Stimulated activated CD4-positive, alpha-beta T cell treated with anti-CD3 and anti-CD28 coated beads, Interleukin-15, amount 100 ng/mL, for 24 hours (primary cell): ENCODE measurements around the gene OMP.

Experiments
- DNase-seq: peaks from one replicate; pipeline ENCODE4 v3.0.0-alpha.2; 2020

OMP gene

GRCh38 chr11:77144196-77144856 is 41.7 kb downstream of the OMP start:
- DNase-seq: no peak

DNA sequence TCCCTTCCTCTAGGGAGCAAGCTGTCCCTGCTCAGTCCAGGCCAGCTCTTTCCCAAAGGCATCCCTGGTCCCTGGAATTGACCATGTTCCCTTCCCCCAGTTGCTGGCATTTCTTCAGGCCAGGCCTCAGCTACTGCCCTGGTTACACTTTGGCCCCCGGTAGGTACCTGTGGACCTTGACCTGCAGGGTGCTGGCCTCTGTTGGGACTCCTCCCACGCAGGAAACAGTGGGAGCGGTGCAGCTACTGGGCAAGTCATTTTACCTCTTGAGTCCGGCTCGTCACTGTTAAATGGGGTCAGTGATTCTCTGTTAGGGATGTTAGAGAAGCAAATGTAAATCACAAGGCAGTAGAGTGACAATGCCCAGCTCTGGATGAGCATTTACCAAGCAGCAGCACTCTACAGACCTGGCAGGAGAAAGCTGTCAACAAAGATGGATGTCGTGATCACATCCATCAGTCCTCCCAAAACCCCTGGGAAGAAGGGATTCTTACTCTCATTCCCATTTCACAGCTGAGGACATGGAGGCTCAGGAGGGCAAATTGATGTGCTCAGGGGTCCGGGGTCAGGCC is 42.3 kb downstream of the OMP start:
- DNase-seq: no peak

DNA sequence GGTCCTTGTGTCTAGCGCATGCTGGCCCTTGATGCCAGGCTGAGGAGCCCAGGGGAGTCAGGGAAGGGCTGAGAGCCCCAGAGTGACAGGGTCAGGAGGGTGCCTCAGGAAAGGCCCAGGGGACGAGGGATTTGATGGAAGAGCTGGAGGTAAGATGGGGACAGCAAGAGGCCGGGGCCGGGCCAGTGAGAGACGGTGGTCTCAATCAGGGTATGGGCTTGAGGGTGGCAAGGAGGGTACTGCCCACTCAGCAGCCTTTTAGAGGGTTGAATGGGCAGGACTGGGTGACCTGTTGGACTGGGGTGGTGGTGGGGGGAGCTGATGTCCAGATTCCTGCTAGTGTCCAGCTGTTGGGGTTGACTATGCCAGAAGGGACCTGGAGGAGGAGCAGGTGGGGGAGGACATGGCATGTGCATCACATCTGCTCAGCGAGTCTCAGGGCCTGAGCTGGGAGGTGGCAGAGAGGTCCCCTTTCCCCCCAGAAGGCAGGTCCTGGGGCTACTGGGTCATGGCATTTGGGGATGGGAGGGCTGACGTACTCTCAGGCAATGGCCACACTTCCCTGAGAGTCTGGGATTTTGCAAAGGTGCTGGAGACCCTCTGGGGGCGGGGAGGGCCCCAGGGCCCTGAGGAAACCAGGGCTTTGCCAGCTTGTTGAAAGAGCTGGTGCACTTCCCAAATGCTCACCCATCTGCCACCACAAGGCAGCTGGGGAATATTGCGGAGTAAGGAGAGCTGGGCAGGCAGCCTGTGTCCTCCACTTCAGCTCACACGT is 43.8 kb downstream of the OMP start:
- DNase-seq: no peak

DNA sequence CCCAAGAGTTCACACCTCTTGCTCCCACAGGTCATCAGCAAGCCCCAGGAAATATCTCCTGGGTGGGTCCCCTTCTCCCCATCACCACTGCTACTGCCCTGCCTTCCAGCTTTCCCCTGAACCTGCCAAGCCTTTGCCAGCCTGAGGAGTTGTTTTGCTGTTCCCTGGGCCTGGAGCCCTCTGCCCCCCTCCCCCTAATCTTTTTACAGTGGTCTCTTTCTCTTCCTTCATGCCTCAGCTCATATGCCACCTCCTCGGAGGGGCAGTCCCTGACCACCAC is 44.3 kb downstream of the OMP start:
- no peak for DNase-seq

GRCh38 chr11:77147668-77148321 is 45.2 kb downstream of the OMP start:
- DNase-seq: peak; percentile 35

GRCh38 chr11:77148963-77149715 is 46.5 kb downstream of the OMP start:
- DNase-seq: no peak

GRCh38 chr11:77149716-77150392 is 47.2 kb downstream of the OMP start:
- no peak for DNase-seq

- DNase-seq: no peak
These were observed 48.2 kb downstream of the OMP start for GRCh38 chr11:77150836-77151235.

DNA sequence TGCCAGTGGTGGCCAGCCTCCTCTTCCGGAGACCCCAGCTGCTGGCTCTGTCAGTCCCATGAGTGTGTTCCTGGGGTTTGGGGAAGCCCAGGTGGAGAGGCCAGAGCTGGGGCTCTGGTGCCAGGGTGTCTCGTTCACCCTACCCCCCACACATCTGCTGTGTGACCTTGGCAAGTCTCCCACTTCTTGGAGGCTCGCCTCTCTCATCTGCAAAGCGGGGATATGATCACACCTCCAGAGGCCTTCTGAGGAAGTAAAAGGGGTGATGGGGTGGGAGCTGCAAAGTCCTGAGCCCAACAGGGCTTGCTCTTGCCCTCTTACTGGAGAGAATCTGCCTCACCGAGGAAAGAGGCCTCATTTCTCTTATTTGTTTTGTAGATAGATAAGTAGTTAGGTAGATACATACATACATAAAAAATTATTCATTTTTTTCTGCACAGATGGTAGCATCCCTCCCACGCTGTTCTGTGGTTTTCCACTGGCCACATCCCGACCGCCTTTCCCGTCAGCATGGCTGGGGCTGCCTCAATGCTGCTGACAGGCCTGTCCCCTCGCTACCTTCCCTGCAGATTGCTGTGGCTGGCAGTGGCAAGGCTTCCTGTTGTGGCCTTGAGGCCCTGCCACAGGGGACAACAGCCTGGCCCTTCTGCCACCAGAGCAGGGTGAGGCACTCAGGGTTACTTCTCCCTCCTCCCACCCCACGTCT is 49.3 kb downstream of the OMP start:
- peak; percentile 77 for DNase-seq

DNA sequence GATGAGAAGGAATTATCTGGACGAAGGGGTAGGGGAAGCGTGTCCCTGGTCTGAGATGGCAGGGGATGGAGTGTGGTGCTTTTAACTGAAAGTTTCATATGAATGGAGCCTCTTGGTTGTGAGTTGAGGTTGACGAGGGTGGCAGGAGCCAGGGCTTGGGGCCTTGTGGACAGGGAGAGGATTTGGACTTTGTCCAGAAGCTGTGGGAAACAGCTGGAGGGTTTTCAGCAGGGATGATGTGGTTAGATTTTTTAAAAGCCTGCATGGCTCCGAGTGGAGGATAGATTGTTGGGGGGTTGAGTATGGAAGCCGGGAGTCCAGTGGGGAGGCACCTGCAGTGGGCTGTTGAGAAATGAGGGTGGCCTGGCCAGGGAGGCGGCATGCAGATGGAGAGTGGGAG is 50.2 kb downstream of the OMP start:
- DNase-seq: no peak
